NCI-H526 (cell line): ENCODE results near the gene PRR5.

Source experiments
- DNase-seq, 2 experiments: peaks; one replicate each; lab custom pipeline; 2025; lab: John Stamatoyannopoulos, UW

Gene PRR5

GRCh38 chr22:44718418-44718817 is 16.4 kb downstream of the PRR5 start:
- peak in 1 of 2 experiments; percentile 29 for DNase-seq

GRCh38 chr22:44719586-44720368 is 17.8 kb downstream of the PRR5 start:
- DNase-seq, result no peak

GRCh38 chr22:44721213-44721612 is 19.2 kb downstream of the PRR5 start:
- DNase-seq, result no peak

- no peak for DNase-seq
These were observed 20.6 kb downstream of the PRR5 start for GRCh38 chr22:44722611-44723010.

GRCh38 chr22:44723801-44724200 is 21.8 kb downstream of the PRR5 start:
- DNase-seq, result no peak

- DNase-seq, result no peak
These were observed 22.4 kb downstream of the PRR5 start for GRCh38 chr22:44724416-44724815.

GRCh38 chr22:44724859-44725258 is 22.9 kb downstream of the PRR5 start:
- no peak for DNase-seq

GRCh38 chr22:44726439-44726838 is 24.4 kb downstream of the PRR5 start:
- no peak for DNase-seq

- DNase-seq, result no peak
These were observed 25.1 kb downstream of the PRR5 start for GRCh38 chr22:44727148-44727547.

GRCh38 chr22:44727709-44728108 is 25.7 kb downstream of the PRR5 start:
- no peak for DNase-seq

- no peak for DNase-seq
These were observed 26.8 kb downstream of the PRR5 start for GRCh38 chr22:44728761-44729324.

- no peak for DNase-seq
These were observed 27.5 kb downstream of the PRR5 start for GRCh38 chr22:44729391-44730021.

- DNase-seq, result no peak
These were observed 28.0 kb downstream of the PRR5 start for GRCh38 chr22:44730022-44730393.

- no peak for DNase-seq
These were observed 28.7 kb downstream of the PRR5 start for GRCh38 chr22:44730490-44731356.

- no peak for DNase-seq
These were observed 29.5 kb downstream of the PRR5 start for GRCh38 chr22:44731357-44731970.

GRCh38 chr22:44732017-44732561 is 30.1 kb downstream of the PRR5 start:
- DNase-seq, result no peak

GRCh38 chr22:44732661-44733060 is 30.7 kb downstream of the PRR5 start:
- DNase-seq, result no peak

GRCh38 chr22:44733426-44734106 is 31.6 kb downstream of the PRR5 start:
- DNase-seq, result no peak

- DNase-seq, result no peak
These were observed 32.3 kb downstream of the PRR5 start for GRCh38 chr22:44734278-44734677.

- DNase-seq, result no peak
These were observed 33.0 kb downstream of the PRR5 start for GRCh38 chr22:44734801-44735517.
